Tibial artery (tissue), 4 donors: Measurements from ENCODE around the gene PXK.

Experiments
- DNase-seq, 2 donors: peaks; one replicate each; pipeline ENCODE4 v3.0.0-alpha.2; 2019
- H3K27ac ChIP-seq, 2 donors: fragments of 200-600 bp; sonication (generic) in 1 of 2; 1 replicate in 1 of 2; 2 replicates in 1 of 2; pipeline ENCODE4 v1.5.1; 2018 to 2019; ENCODE audit warnings: mild to moderate bottlenecking in 1 of 2
- H3K27me3 ChIP-seq, 2 donors: fragments of 200-600 bp; sonication (generic) in 1 of 2; one replicate each; pipeline versions ENCODE4 v1.5.1 to v1.6.0; 2016 to 2019
- H3K36me3 ChIP-seq, 3 donors: fragments of 200-600 bp; sonication (generic) in 2 of 3; one replicate each; pipeline ENCODE4 v1.5.1; 2016 to 2019; ENCODE audit warnings: mild to moderate bottlenecking in 2 of 3
- H3K4me1 ChIP-seq, 4 donors: fragments of 200-600 bp; sonication (generic) in 2 of 4; 1 replicate in 3 of 4; 2 replicates in 1 of 4; pipeline ENCODE4 v1.5.1; 2016 to 2019
- H3K4me3 ChIP-seq, 2 donors: fragments of 200-600 bp; sonication (generic) in 1 of 2; 1 replicate in 1 of 2; 2 replicates in 1 of 2; pipeline ENCODE4 v1.5.1; 2018 to 2019; ENCODE audit warnings: mild to moderate bottlenecking in 2 of 2
- H3K9me3 ChIP-seq, 3 donors: fragments of 200-600 bp; sonication (generic) in 1 of 3; one replicate each; pipeline ENCODE4 v1.5.1; 2016 to 2019
- intact Hi-C: fragments of 100-400 bp; cut with DNase I; formaldehyde crosslinking; loops from one replicate; pipeline ENCODE4 v1.15.0; 2023; ENCODE audit warnings: low total_unique reads
- TF ChIP-seq, protein P1 (sequence below), 2 experiments: fragments of 200-600 bp in 1 of 2; fragments of 450-650 bp in 1 of 2; IDR thresholded peaks; one replicate each; pipeline ENCODE4 v1.5.1; 2017 to 2019; ENCODE audit warnings: antibody characterized with exemption in 2 of 2, mild to moderate bottlenecking in 1 of 2, moderate library complexity in 1 of 2

Gene PXK

DNA sequence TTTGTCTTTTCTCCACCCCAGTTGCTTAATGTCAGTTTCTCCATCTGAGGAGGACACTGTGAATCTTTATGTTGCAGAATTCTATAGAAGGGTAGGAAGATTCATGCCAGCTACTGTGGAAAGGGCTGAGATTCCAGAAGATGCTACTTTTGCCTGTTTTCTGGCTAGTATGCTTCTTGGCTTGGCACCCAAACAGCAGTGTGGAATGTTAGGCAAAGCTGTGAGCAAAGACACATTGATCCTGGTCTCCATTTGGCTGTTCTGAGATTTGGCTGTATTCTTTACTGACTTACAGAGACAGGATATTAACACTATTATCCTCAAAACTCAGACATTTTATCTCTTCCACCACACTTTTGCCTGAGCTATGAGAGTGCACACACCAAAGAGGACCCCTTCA is 61.6 kb downstream of the PXK start:
- no peaks in the 10 kb centered on the region for H3K27me3 ChIP-seq

DNA sequence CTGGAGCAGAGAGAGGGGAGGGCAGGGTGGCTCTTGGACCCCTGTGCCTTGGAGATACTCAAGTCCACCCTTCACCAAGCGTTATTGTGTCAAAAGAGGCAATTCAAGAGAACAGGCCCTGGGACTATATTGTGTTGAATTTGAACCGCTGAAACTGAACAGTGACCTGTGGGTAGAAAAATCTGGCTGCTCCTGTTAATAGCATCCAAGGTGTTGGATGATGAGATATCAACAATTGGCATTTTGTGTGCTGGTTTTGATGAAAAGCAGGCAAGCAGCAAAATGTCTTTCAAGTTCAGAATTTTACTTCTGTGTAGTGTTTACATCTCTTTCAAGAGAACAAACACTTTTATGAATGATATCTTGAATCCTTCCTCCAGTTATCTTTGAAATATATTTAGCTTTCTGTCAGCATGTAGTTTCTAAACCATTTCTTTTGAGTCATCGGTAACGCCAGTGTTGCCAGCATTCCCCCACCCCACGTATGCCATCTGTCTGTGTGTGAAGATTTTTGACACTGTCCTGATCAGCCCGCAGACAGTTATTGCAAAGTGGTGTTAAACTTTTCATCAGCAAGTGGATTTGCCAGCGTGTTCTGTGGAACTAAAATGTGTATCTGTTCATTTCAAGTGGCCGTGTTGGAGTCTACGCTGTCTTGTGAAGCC is 66.1 kb downstream of the PXK start:
- DNase-seq: no peak
- TF ChIP-seq, protein P1, sequence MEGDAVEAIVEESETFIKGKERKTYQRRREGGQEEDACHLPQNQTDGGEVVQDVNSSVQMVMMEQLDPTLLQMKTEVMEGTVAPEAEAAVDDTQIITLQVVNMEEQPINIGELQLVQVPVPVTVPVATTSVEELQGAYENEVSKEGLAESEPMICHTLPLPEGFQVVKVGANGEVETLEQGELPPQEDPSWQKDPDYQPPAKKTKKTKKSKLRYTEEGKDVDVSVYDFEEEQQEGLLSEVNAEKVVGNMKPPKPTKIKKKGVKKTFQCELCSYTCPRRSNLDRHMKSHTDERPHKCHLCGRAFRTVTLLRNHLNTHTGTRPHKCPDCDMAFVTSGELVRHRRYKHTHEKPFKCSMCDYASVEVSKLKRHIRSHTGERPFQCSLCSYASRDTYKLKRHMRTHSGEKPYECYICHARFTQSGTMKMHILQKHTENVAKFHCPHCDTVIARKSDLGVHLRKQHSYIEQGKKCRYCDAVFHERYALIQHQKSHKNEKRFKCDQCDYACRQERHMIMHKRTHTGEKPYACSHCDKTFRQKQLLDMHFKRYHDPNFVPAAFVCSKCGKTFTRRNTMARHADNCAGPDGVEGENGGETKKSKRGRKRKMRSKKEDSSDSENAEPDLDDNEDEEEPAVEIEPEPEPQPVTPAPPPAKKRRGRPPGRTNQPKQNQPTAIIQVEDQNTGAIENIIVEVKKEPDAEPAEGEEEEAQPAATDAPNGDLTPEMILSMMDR (IDR thresholded peaks at IDR 0.05): no peak
- Histone ChIP-seq H3K9me3 (no peaks in the 10 kb centered on the region), H3K27ac (no peak overlapping the region), H3K4me1 (no peaks in the 10 kb centered on the region), H3K36me3 (peaks cover 71 to 90% (median 72%) of the 10 kb centered on the region in 3 donors), H3K4me3 (no peak overlapping the region), H3K27me3 (no peaks in the 10 kb centered on the region)
- intact Hi-C loops: no loop called here

More for the DNA sequence above, 61.6 kb downstream of the PXK start:
- no peaks in the 10 kb centered on the region for H3K4me1 ChIP-seq
- peaks cover 45 to 59% (median 54%) of the 10 kb centered on the region in 3 donors for H3K36me3 ChIP-seq
- no peak for DNase-seq
- intact Hi-C loops: no loop called here
- H3K9me3 ChIP-seq: no peaks in the 10 kb centered on the region
- TF ChIP-seq, protein P1 (IDR thresholded peaks at IDR 0.05): no peak
- no peak overlapping the region for H3K4me3 ChIP-seq
- H3K27ac ChIP-seq: no peak overlapping the region

DNA sequence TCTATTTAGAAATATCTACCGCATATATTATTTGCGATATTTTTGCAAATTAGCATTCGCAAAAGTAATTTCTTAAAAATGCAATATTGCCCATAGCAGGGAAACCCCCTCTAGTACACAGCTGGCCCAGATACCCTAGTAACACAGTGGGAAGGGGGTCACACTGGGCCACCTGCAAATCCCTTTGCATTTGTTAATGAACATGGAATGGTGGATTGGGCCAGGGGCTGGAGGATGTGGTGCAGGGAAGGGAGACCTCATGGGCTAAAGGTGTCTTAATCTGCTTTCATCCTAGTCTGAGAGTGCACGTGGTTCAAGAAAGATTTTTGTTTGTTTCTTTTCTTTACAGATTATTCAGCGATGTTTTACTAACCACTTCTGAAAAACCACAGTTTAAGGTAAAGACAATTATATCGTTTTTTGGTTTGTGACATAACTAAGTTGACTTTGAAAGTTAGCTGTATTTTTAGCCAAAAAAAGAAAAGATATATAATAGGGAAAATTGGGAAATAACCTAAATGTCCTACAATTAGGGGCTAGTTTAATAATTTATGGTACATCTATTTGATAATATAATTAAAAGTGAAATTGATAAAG is 70.9 kb downstream of the PXK start:
- no peak for DNase-seq

DNA sequence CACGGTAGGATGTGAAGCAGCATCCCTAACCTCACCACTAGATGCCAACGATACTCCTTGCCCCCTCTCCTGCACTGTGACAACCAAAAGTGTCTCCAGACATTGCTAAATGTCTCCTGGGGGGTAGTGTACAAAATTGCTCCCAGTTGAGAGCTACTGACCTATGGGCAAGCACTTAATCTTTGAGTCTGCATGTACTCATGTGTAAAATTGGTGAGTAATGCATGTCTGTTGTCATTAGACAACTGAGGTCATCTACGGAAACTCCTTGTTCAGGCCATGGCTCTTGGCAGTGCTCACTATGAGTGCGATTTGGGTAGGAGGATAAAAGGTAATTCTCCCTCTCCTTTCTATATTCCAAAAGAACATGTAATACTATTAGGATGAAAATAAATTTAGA is 71.7 kb downstream of the PXK start:
- no peak for DNase-seq
- H3K36me3 ChIP-seq: peaks cover 33 to 73% (median 54%) of the 10 kb centered on the region in 3 donors
- H3K27ac ChIP-seq: no peak overlapping the region
- TF ChIP-seq, protein P1 (IDR thresholded peaks at IDR 0.05): no peak
- intact Hi-C loops: no loop called here
- no peaks in the 10 kb centered on the region for H3K9me3 ChIP-seq
- no peaks in the 10 kb centered on the region for H3K4me1 ChIP-seq
- H3K27me3 ChIP-seq: no peaks in the 10 kb centered on the region
- no peak overlapping the region for H3K4me3 ChIP-seq

More for the DNA sequence above, 70.9 kb downstream of the PXK start:
- Histone ChIP-seq H3K4me1 (no peaks in the 10 kb centered on the region), H3K27ac (no peak overlapping the region), H3K36me3 (peaks cover 32 to 73% (median 54%) of the 10 kb centered on the region in 3 donors), H3K9me3 (no peaks in the 10 kb centered on the region), H3K4me3 (no peak overlapping the region), H3K27me3 (no peaks in the 10 kb centered on the region)
- TF ChIP-seq, protein P1 (IDR thresholded peaks at IDR 0.05): no peak
- intact Hi-C loops: no loop called here

DNA sequence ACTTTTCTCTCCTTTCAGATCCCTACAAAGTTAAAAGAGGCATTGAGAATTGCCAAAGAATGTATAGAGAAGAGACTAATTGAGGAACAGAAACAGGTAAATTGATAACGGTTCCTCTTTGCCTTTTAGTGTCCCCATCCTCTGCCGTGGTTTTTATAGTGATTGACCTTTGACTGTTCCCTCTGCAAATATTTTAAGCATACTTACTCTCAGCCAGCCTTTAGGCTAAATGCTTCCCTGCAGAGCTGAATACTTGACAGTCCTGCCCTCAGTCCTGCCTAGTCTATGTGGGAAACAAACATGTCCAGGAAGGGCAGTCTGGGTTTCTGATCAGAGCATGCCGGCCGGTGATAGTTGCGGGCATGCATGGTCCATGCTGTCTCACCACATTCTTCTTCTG is 76.2 kb downstream of the PXK start:
- Histone ChIP-seq H3K4me1 (no peaks in the 10 kb centered on the region), H3K27me3 (no peaks in the 10 kb centered on the region), H3K4me3 (no peak overlapping the region), H3K27ac (no peak overlapping the region), H3K36me3 (peaks cover 20 to 74% (median 57%) of the 10 kb centered on the region in 3 donors), H3K9me3 (no peaks in the 10 kb centered on the region)
- TF ChIP-seq, protein P1 (IDR thresholded peaks at IDR 0.05): no peak
- no peak for DNase-seq
- intact Hi-C loops: no loop called here
